Measurements from ENCODE around the gene HSPH1.
A peak's percentile ranks its signal among the peaks of the same experiment; 100 is the strongest.

The HSPH1 gene

DNA sequence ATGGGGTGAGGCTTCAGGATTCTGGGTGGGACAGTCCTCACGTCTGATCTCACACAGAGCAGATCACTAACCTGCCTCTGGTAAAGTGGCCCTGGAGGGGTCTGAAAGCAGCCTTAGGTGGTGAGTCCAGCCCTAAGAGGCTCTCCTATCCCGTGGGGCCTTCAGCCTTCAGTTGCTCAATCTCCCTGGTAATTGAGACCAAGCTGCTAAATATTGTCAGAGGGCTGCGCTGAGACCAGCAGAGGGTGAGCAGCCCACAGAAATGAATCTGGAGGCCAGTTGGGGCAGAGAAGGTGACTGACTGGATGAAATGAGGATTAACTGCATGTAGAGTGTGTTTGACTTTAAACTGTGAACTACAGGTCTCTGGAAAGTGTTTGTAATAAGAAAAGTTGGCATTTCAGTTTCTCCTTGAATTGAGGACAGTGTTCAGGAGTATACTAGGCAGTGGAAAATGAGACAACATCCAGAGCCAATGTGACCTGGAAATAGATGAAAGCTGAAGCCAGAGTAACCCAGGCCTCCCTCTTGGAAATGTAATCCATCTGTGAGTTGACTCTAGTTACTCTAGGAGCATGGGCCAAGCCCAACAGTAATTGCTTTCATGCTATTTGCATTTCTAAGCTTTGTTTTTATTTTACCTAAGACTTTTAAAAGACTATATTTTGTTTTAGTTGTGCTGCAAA, 14.3 kb upstream of the HSPH1 start:
- no peak for DNase-seq

DNA sequence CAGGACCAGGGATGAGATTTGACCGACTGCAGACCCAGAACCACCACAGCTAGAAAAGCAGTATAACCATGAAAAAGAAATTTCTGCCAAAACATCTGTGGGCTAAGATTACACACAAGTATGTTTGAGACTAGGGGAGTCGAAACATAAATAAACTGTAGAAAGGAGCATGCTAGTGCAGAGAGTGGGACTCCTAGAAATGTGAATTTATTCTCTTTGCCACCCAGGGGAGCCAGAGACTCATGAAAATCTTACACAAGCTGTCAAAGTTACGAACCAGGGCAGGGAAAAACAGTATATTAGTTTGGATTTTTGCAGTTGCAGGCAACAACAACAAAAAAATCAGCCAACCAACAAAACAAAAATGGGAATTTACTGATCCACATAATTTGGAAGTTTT, 12.3 kb upstream of the HSPH1 start:
- no peak for DNase-seq

DNA sequence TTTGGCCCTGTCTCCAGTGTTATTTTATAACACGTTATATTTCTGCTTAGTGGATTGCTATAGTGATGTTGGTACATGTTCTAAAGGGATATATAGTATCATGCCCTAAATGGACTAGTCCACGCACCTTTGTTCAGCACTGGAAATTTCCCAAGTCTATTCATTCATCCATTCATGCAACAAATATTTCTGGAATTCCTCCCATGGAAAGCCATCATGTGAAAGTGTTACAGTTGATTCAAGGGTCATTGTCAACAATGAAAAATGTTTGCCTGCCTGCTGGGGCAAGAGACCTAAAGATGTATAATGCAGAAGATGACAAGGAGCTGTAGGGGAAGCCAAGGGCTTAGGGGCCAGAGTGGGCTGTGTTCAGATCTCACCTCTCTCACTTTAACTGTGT, 10.8 kb upstream of the HSPH1 start:
- DNase-seq: no peak

DNA sequence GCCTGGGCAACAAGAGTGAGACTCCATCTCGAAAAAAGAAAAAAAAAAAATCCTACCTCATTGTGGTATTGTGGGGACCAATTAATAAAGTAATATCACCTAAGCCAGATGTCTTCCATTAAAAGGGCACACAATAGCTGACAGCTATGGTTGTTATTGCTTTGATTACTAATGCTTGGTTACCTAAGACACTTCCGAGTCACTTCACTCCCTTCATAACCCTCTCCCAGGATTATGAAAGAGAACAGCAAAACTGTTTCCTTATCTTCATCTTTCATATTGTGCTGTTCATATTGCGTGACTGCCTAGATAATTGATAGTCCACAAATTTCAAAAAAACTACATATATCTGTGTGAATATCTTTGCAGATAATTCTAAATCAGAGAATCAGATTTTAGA, 10.3 kb upstream of the HSPH1 start:
- DNase-seq: no peak

DNA sequence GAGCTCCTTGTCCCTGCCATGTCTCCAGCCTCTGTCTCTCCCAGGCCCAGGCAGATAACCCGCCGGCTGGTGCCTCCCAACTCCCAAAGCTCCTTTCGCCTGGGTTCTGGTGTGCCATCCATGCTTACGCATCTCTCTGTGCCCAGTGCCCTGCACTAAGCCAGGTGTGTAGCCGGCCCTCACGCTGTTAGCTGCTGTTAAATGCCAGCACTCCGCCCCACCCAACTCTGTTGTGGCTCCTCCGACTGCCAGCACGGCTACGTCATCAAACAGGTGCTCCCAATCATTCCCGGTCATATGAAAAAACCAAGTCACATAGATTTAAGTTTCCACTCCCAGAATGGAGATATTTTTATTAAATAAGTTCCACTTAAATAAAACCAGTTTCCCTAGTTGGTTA, 7.0 kb upstream of the HSPH1 start:
- DNase-seq: no peak

DNA sequence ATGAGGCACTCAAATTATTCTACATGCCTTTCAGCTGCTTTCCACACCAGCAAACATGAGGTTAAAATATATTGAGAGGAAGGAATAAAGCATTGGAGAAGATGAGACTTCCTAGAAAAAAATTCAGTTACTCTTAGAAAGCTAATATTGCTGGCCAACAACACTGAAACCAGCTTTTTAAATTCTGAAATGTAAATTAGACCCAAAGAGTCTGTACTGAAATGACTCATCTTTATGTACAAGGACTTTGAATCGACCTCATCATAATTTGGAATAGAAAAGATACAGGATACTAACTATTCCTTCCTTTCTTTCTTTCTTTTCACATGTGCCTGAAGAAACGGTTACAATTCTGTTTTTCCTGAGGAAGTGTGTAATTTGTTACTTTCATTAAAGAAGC, 6.5 kb upstream of the HSPH1 start:
- DNase-seq: no peak

DNA sequence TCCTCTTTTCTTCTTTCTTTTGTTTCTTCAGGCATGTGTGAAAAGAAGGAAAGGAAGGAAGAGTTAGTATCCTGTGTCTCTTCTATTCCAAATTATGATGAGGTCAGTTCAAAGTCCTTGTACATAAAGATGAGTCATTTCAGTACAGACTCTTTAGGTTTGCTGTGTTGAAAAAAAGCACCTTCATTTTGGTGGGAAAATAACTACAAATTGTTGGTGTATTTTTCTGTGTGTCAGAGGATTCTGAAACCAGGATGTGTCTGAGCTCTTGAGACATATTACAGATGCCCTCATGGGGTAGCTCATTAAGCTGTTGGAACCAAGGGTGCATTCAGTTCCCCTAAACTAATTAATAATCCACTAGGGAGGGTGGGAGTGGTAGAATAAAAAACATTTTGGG, 5.8 kb upstream of the HSPH1 start:
- no peak for DNase-seq

DNA sequence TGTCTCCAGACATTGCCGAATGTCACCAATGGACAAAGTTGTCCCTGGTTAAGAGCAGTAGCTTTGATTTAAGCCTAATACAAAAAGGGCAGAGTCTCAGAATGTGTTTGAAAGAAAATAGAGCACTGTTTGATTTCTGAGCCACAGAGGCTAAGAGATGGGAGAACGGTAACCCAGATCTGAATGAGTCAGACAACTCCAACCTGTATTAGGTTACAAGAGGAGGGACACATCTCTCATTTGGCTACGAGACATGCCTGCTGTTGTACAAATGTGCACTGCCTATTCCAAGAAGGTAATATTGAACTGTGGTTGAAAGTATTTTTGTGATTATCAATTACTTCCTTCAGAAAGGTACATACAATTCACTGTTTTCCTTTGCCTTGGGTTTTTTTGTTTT, 4.9 kb upstream of the HSPH1 start:
- DNase-seq: no peak

DNA sequence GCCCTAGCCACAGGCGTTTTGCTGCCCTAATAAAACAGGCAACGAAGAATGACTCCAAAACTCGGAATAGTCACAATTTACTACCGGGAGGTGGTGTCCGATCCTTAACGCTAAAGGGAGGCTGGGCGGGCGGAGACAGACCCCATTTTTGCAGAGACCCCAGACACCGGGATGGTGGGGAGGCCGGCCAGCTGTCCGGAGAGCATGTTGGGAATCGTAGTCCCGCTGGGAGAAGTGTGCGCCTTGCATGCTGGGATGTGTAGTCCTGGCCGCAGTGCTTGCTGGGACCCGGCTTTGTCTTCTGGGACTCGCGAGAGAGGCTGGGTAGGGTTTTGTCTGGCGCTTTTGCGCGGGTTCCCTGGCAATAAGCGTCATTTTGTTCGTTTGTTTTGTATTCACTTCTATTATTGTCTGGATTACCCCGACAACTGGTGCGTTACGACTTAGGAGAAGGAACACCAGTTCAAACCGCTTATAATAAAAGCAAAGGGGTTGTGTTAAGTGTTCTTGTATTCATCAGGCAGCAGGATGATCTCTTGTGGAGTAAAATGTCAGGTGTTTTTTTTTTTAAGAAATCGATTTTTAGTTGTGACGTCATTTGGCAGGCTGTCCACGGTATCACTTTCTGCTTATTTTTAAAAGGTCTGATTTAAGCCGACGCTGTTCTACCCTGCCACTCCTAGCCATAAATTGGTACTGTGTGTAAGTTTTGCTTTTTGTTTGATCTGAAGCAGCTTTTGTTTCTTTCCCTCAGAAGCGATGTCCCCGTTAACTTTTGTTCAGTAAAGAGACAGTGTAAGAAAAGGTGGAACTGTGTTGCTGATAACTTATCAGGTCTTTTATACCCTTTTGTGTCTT, 676 bp upstream of the HSPH1 start:
- peak; percentile 80 to 86 for DNase-seq

DNA sequence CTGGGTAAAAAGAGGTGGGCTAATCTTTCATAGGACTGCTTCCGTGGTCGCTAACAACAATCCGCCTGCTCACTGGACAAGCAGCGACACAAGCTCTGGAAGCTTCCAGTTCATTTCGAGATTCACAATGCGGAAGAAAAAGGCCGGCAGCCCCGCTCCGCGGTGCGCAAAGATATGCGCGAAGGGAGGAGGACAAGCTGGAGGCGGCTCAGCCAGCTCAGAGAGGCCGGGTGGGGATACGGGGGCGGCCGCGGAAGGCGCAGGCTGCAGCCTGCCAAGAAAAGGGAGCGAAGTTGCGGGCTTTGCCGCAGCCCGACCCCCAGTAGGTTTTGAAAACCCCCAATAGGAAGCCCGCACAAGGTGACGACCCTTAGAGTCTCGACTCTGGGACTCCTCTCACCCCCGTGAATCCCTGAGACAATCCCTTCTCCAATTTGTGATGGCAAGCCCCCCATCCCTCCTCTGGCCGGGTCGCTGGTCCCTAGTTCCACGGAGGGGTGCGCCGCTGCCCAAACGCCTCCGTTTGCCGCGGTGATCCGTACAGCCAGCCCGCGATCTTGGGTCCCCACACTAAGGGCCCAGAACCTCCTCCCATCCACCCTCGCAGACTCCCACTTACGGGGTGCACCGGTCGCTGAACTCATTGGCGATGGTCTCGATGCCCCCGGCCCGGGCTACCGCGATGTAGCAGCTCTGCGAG, 697 bp downstream of the HSPH1 start:
- DNase-seq: peak; percentile 40 to 58

DNA sequence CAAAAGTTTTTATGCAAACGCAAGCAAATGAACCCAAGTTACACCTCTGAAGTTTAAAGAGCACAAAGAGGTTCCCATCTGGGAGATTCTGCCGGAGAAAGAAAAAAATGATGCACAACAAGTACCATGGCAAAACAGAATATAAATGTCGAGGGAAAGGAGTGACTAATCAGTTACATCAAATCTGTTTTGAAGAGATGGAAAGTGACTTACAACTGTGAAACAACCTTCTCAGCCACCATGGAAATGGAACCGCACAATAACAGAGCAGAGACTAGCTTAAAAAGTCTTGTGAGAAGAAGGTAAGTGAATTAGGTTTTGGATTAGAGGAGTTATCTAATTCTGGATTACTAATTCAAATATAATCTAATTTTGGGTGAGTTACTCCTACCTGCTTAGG, 2.4 kb downstream of the HSPH1 start:
- DNase-seq: no peak

DNA sequence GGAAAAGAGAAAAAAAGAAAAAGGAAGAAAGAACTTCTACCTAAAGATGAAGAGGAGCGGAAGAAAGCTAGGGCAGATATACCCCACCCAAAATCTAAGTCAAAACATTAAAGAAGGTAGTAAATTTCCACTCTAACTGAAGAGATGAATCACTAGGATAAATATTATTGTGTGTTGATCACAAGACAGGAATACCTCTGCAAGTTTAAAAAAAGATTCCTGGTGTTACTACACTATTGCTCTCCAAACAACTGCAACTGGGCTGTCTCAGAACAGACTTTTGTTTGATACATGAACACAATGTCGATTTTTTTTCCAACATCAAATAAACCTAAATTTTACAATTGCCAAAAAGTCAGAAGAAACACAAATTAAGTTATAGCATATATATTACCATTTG, 6.8 kb downstream of the HSPH1 start:
- DNase-seq: no peak

DNA sequence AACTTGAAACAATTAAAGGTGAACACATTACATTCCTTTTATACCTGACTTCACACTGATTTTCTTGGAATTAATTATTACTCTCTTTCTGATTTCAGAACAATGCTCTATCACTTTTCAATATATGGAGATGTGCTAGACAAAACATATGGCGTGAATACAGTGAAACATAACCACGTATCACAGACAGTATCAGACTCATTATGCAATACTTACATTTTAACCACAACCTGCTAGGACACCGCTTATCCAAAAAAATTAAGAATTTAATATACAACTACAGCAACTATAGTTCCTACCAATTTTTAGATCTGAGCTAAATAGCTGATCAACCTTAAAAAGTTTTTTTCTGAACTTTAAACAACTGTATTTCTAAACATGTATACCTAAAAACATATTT, 9.9 kb downstream of the HSPH1 start:
- no peak for DNase-seq

DNA sequence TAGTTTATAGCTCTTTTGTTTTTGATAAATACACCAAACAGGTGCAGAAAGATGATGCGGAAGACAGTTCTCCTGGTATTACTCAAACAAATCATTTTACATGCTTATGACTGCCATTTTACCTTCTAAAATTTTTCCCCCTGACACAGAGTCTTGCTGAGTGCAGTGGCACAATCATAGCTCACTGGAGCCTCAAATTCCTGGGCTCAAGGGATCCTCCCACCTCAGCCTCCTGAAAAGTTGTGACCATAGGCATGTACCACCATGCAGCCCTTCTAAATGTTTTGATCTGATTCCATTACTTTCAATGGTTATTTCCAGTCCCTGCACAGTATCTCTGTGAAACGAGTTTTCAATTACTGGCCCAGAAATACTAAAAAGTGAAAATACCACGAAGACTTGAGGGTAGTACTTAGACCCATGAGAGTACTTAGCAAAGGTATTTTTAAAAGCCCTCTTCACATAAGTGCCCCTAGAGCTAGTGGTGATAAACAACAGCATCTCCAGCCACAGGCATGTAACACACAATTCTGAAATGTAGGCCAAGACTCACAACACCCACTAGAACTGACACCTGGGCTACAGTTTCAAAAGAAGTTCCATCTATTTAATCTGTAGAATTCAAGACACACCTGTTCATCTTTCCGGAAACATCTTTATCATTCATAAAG, 11.3 kb downstream of the HSPH1 start:
- no peak for DNase-seq

DNA sequence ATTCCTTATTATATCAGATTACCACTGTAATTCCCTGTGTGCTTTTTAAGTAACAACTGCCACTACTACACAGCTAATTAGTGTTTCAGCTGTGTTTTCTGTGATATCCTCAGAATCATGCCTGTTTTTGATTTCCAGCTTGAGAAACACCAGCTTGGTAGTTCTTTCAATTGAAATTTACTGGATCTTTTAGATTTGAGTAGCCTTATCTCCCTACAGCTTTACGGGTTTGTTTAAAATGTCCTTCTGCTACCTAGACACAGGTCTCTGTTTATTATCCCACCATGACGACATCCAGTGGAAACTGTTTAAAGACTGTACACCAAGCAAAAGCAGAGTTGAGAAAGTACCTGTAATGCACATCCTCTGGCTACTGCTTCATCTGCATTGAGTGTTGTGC, 12.1 kb downstream of the HSPH1 start:
- no peak for DNase-seq

DNA sequence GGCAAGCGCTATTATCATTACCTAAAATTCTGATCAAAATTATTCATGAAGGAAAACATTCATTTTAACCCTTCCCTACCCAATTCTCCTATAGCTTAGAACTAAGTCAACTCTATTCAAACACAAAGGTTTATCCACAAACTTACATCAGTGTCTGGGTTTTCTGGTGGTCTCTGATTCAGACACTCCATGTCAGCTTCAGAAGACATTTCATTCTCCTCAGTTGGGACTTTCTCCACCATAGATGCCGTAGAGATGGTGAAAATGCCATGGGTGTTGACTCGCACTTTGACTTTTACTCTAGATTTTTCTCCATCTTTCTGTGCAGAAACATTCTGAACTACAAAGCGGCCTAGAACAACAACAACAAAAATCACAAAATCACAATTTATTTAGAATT, 16.3 kb downstream of the HSPH1 start:
- DNase-seq: no peak

DNA sequence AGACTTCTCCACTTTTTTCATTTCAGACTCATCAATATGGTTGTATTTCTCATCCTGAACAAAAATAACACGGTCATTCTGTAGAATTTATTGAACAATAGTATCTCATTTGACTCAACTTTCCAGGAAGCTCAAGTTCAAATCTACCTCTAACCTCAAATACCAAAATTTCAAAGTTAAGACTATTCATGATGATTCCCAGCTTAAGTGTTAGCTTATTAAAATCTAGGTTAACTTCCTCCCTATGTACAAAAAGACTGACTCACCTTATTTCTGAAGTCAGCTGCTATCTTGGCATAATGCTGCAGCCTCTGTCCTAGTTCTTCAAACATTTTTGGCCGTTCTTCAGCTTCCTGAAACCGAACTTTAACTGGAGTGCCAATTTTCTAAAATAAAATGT, 23.2 kb downstream of the HSPH1 start:
- no peak for DNase-seq

DNA sequence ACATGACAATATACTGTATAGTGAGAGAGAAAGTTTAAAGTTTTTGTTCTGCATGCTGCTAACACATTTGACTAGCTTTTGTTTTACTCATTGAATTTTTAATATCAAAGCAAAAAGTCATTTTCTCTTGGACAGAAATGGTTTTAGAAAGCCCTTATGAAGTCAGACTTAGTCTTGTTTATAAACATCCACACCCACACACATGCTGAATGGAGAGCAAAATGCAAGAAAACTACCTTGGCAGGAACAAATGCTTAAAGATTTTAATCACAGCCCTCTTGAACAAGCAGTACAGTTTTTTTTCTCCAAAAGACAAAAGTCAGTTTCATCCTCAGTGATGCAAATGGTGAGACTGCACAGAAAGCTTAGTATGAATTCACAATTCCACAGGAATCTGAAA, 25.0 kb downstream of the HSPH1 start:
- DNase-seq: no peak

DNA sequence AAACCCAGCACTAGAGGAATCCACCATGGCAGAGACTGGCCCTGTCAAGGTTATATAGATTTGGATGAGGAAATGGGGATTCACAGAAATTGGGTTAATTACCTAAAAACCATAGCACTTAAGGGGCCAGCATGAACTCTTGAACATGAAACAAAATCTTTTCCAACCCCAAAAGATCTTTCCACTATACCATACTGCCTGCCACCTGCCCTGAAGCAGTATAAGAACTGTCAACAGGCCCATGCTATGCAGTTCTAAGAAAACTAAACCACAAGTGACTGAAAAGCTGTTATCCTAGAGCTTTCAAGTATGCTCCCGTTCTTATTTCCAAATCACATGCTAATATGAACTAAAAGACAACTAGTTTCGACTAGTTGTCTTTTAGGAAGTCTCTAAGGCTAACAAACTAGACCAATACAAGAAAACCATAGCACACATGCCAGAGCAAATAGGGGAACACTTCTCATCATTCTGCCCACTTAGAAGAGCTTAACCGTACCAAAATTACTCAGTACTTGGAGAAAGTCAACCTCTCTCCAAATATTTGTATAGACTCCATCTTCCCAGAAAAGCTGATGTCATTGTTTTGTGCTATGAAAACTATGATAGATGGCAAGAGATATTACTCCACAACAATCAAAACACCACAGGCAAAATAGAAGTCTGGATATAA, 27.5 kb downstream of the HSPH1 start:
- no peak for DNase-seq

DNA sequence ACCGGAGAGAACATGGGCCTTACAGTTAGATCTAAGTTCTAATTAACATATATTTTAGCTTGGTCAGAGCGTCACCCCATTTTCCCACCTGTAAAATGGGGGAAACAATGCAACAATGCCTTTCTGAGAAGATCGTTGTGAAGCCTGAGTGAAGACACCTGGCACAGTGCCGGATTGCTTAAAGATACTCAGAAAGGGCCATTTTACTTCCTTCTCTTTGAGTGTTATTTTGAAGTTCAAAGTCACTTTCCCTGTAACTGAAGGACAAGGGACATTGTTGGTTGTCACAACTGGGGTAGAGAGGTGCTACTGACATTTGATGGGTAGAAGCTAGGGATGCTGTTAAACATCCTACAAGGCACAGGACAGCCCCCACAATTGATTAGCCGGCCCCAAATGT, 28.1 kb downstream of the HSPH1 start:
- no peak for DNase-seq

DNA sequence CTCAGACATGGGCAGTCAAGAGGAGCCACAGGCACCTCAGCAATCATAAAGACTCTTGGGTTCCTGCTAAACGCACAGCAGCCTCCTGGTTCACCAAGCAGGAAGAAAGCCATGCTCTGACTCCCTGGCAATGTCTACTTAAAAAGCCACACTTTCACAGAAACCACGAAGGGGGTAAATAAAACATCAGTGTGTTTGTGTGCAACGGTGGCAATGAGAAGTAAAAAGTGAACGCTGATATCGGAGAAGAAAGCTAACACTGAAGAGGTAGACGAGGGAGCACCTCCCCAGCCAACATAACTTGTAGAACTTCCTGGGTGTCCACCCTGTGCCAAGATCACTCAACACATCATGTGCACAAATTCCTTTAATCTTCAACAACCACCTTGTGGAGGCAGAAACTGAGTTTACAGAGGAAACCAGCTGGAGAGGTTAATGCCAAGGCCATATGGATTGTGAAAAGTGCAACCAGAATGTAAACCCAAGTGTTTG, 30.2 kb downstream of the HSPH1 start:
- DNase-seq: no peak

DNA sequence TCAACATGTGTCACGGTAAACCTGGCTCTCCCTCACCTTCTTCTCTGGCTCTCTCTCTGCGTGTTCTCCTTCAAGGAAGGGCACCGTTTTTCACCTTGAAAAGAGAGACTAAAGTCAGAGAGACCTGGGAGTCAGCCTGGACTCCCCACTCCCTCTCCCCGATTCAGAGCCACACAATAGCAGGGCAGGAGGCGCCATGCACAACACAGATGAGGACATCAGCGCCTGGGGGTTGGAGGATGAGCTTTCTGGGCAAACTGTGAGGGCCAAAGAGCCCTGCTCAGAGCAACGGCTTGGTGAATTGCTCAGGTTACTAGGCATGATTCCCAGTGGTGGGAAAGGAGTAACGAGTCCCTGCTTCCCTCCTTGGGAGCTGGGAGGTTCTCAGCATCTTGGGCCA, 32.3 kb downstream of the HSPH1 start:
- no peak for DNase-seq

DNA sequence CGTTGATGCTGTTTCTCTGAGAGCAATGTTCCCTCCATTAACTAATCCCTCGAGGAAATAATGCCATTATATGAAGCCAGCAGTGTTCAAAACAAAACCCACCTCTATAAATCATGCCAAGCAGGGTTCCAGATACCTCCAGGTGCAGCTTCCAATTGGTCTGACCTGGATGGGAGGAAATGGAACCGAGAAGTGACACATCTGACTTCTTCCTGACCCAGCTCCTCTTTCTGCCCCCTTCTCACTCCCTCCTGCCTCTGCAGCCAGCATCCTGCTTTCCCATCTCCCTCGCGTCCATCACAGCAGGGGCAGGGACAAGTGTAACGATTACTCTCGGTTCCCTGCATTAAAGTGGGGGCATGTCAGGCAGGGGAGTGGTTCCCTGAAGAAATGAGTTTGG, 37.5 kb downstream of the HSPH1 start:
- no peak for DNase-seq

All from stimulated activated CD4-positive, alpha-beta T cell treated with anti-CD3 and anti-CD28 coated beads, Interleukin-2, amount 100 ng/mL, for 48 hours (primary cell).